Adrenal gland (tissue), 5 donors: ENCODE results near the gene MEDAG.

Experiments
- POLR2A ChIP-seq, 2 donors: fragments of 450-650 bp; IDR thresholded peaks; one replicate each; pipeline ENCODE4 v1.6.1; 2017; ENCODE audit warnings: antibody characterized with exemption in 2 of 2, mild to moderate bottlenecking in 2 of 2, moderate library complexity in 1 of 2
- TF ChIP-seq, protein P1 (sequence below), 6 experiments: fragments of 450-650 bp in 4 of 6; fragments of 200-600 bp in 2 of 6; sonication (generic) in 1 of 6; IDR thresholded peaks; 1 replicate in 5 of 6; 2 replicates in 1 of 6; pipeline versions ENCODE4 v1.5.1 to v1.8.0; 2016 to 2021; ENCODE audit warnings: antibody characterized with exemption in 6 of 6, mild to moderate bottlenecking in 2 of 6, moderate library complexity in 1 of 6
- donor health status: DM: no; HTN: no; CAD: no.

DNA sequence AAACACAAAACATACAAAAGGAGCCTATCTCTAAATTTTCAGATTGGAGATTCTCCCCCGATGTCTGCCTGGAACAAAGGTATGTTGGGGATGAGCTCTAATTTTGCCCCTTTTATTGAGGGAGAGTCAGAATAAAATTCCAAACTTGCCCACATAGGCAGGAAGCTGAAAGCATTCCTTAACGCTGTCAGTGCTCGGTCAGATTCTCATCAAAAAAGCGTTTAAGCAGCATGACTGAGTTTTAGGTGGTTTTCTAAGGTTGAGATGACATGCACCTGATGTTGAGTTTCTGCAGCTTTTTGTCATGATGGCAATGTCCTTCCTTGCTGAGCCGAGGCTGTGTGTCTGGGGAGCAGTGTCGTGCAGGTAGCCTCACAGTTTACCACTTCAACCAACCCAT lies 48.4 kb upstream of the MEDAG start:
- no peak for TF ChIP-seq POLR2A (IDR thresholded peaks at IDR 0.05)
- TF ChIP-seq, protein P1, sequence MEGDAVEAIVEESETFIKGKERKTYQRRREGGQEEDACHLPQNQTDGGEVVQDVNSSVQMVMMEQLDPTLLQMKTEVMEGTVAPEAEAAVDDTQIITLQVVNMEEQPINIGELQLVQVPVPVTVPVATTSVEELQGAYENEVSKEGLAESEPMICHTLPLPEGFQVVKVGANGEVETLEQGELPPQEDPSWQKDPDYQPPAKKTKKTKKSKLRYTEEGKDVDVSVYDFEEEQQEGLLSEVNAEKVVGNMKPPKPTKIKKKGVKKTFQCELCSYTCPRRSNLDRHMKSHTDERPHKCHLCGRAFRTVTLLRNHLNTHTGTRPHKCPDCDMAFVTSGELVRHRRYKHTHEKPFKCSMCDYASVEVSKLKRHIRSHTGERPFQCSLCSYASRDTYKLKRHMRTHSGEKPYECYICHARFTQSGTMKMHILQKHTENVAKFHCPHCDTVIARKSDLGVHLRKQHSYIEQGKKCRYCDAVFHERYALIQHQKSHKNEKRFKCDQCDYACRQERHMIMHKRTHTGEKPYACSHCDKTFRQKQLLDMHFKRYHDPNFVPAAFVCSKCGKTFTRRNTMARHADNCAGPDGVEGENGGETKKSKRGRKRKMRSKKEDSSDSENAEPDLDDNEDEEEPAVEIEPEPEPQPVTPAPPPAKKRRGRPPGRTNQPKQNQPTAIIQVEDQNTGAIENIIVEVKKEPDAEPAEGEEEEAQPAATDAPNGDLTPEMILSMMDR (IDR thresholded peaks at IDR 0.05) = no peak
